ENCODE measurements around the gene HPGDS. TPM values are rescaled to one million over a fixed set of nuclear protein-coding genes. Genes with fewer than 3 reads are reported as not detected.

The HPGDS gene
- total RNA-seq, 1 experiment from 2014 or later = not detected

DNA sequence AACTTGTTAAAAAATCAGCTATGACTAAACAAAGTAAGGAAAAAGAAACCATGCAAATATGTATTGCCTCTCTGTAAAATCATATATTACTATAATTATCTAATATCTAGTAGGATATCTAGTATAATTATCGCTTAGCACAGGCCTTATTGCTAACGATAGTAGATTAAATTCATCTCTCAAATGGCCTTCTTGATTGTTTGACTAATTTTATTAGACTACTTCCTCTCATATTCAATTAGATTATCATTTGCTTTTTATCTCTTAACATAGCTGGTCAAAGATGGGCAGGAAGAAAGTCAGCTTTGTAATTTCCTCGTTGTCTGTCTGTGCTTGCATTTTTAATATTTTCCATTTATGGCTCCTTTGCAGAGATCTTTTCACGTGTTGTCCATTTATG is 21.9 kb upstream of the HPGDS start:
- Histone ChIP-seq H3K27me3 (no peaks in the 10 kb centered on the region), H3K36me3 (no peaks in the 10 kb centered on the region), H3K4me3 (no peak overlapping the region), H3K9me3 (no peaks in the 10 kb centered on the region; the same call in 1 of the 2 replicates)
- no peak for DNase-seq

DNA sequence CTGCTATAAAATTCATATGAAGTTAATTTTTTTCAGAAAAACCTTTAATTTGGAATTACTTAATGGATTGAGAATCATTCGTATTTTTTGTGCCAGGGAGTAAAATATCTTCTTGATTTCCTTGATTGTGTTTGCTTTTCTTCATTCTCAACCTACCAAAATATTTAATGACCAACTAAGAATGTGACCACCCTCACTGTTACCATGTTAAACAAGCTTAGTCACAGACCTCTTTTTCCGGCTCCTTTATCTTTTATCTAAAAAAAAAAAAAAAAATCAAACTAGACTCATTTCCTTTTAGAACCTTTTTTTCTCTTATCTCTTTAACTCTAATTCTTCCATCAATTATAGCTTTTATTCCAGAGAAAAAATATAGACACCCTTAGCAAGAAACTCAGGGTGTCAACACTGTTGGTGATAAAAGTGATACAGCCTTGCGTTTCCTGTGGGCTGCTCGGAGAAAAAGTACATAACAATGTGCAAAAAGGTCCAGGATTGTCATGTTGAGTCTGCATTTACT is 20.6 kb upstream of the HPGDS start:
- Histone ChIP-seq H3K36me3 (no peaks in the 10 kb centered on the region), H3K4me3 (no peak overlapping the region), H3K27me3 (no peaks in the 10 kb centered on the region), H3K9me3 (no peaks in the 10 kb centered on the region; the same call in 1 of the 2 replicates)
- no peak for DNase-seq

DNA sequence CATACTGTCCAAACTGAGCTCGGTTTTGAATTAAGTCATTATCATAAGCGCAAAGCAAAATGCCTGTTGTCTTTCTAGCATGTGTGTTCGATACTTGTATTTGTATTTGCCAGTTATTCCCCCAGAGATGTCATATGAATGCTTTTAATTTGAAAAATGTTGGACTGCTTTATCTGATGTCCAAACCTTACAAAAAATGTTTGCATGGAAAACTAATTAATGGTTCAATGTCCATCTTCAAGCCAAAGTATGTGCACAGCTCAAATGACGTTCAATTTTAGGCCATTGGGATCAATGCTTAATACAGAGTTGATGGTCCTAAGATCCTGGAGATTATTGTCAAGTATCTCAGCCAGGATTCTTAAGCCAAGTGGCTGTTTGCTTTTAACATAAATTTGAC is 17.2 kb upstream of the HPGDS start:
- no peak for DNase-seq
- H3K9me3 ChIP-seq = no peaks in the 10 kb centered on the region
- H3K36me3 ChIP-seq = no peaks in the 10 kb centered on the region
- H3K4me3 ChIP-seq = no peak overlapping the region
- no peaks in the 10 kb centered on the region for H3K27me3 ChIP-seq

DNA sequence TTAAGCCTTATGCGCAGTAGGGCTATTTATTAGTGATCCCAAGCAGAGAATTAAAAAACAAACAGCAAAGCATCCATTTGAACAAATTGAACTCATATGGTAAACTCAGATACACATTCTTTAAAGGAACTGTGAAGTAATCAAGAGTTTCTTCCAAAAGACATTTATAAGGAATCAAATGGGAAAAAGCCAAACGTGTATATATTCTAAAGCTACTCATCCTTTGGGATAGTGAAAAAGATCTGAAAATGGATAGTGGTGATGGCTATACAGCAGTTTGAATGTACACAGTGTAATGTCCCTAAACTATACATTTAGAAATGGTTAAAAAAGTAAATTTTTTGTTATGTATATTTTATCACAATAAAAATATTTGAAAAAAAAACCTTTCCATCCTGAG is 16.6 kb upstream of the HPGDS start:
- H3K27me3 ChIP-seq = no peaks in the 10 kb centered on the region
- DNase-seq = no peak
- no peak overlapping the region for H3K4me3 ChIP-seq

DNA sequence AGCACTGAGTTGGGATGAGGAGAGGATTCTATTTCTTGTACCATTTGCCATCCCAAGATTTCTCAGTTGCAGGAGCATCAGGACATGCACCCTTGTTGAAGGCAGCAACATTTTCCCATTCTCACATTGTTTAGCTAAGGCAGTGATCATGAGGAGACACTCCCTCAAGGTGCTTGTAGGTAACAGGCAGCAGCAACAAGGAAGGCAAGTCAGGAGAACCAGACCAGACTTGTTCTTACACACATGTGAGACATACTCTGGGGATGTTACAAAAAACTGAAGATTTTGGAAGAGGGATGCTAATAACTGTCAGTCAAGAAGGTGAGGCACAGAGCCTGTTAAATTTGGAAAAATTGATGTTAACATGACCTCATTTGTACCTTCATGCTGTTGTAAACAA is 15.5 kb upstream of the HPGDS start:
- Histone ChIP-seq H3K9me3 (no peaks in the 10 kb centered on the region), H3K27me3 (no peaks in the 10 kb centered on the region), H3K36me3 (no peaks in the 10 kb centered on the region), H3K4me3 (no peak overlapping the region)
- DNase-seq = no peak

More for the DNA sequence above, 16.6 kb upstream of the HPGDS start:
- Histone ChIP-seq H3K9me3 (no peaks in the 10 kb centered on the region), H3K36me3 (no peaks in the 10 kb centered on the region)

DNA sequence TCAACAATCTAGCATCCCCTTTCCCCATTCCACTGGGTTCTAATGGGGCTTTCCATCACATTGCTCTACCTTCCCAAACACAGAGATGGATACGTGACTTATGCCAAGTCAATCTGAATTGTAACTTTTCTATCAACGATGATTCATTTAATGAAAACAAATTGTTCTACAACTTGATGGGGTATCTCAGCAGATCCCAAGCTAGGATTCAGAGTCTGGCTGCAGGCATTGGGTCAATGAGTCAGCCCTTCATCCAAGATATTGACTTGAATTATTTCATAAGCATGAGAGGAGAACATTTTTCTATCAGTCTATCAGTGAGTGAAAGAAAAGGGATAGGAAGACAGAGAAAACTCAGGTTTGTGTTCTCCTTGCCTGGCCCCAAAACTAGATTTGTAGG is 15.0 kb upstream of the HPGDS start:
- no peaks in the 10 kb centered on the region for H3K27me3 ChIP-seq
- DNase-seq = no peak
- H3K4me3 ChIP-seq = no peak overlapping the region
- no peaks in the 10 kb centered on the region for H3K36me3 ChIP-seq
- no peaks in the 10 kb centered on the region for H3K9me3 ChIP-seq

DNA sequence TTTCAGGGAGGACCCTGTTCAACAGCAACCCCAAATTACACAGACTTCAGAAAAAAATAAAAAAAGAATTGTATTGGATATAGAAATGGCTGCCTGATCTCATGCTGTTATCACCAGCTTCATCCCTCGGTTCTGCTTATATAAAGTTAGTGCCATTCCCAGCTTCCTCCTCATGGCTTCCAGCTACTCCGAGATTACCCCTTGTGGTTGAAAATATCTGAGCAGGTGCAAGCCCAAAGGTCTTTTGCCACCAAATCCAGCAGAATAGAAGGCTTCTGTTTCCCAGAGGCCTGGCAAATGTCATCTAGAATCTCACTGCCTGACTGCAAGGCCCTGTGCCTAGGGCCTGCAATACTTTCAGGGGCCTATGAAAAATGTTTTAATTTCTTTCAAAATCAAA is 13.8 kb upstream of the HPGDS start:
- H3K36me3 ChIP-seq = no peaks in the 10 kb centered on the region
- H3K9me3 ChIP-seq = no peaks in the 10 kb centered on the region
- H3K27me3 ChIP-seq = no peaks in the 10 kb centered on the region; the same call in 1 of the 2 replicates
- H3K4me3 ChIP-seq = no peak overlapping the region
- DNase-seq = no peak

GRCh38 chr4:94354474-94354896 is 11.8 kb upstream of the HPGDS start:
- no peak overlapping the region for H3K4me3 ChIP-seq
- H3K36me3 ChIP-seq = no peaks in the 10 kb centered on the region
- no peaks in the 10 kb centered on the region; the same call in 1 of the 2 replicates for H3K27me3 ChIP-seq
- no peak for DNase-seq
- no peaks in the 10 kb centered on the region for H3K9me3 ChIP-seq

DNA sequence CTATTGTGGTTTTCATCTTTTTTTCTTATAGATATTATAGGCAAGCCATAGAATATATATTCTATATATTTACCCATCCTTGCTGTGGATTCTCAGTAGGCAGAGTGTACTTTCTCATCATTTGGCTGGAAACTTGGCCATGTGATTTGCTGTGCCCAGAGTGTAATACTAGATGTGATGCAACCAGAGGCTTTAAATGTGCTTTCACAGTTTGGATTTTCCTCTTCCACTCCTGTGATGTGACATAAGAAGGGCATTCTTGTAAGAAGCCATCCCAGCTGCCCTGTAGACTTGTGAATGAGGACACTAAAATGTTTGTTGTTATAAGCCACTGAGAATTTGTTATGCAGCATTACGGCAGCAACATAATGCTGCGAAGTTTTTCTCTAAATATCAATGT is 10.4 kb upstream of the HPGDS start:
- Histone ChIP-seq H3K4me3 (no peak overlapping the region), H3K9me3 (no peaks in the 10 kb centered on the region), H3K27me3 (no peaks in the 10 kb centered on the region; the same call in 1 of the 2 replicates), H3K36me3 (no peaks in the 10 kb centered on the region)
- DNase-seq = no peak

DNA sequence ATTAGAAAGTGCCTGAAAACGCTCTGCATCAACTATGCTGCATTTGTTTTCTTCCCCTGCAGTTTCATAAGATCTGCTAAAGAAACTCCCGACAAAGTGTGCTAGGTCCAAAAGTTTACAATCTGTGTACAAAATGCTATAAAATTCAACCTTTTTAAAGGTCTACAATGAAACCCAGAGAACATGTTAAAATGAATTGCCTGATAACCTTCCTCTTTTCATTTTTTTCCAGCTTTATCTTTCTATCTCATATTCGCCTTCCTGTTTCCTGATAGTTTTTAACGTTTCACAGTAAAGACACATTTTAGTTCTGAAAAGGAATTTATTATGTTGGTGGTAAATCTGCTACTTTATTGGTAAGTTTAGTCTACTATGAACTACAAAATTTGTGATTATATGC is 9.5 kb upstream of the HPGDS start:
- no peak for DNase-seq
- Histone ChIP-seq H3K9me3 (no peaks in the 10 kb centered on the region), H3K27me3 (no peaks in the 10 kb centered on the region; the same call in 1 of the 2 replicates), H3K4me3 (no peak overlapping the region), H3K36me3 (no peaks in the 10 kb centered on the region)

GRCh38 chr4:94351319-94351718 is 8.7 kb upstream of the HPGDS start:
- no peaks in the 10 kb centered on the region for H3K9me3 ChIP-seq
- no peak overlapping the region for H3K4me3 ChIP-seq
- H3K27me3 ChIP-seq = no peaks in the 10 kb centered on the region; the same call in 1 of the 2 replicates
- no peaks in the 10 kb centered on the region for H3K36me3 ChIP-seq
- no peak for DNase-seq

DNA sequence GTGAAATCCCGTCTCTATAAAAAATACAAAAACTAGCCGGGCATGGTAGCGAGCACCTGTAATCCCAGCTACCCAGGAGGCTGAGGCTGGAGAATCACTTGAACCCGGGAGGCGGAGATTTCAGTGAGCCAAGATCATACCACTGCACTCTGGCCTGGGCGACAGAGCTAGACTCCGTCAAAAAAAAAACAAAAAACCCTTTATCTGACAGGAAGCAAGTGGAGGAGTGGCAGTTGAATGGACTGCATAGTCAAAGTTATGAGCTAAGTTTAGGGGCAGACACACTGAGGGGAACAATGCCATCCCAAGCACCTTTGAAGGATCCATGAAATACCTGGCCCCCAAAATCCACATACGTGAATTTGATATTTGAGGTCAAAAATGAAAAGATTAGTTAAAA is 7.5 kb upstream of the HPGDS start:
- no peak overlapping the region for H3K4me3 ChIP-seq
- H3K36me3 ChIP-seq = no peaks in the 10 kb centered on the region
- no peaks in the 10 kb centered on the region for H3K9me3 ChIP-seq
- no peak for DNase-seq
- no peaks in the 10 kb centered on the region; the same call in 1 of the 2 replicates for H3K27me3 ChIP-seq

DNA sequence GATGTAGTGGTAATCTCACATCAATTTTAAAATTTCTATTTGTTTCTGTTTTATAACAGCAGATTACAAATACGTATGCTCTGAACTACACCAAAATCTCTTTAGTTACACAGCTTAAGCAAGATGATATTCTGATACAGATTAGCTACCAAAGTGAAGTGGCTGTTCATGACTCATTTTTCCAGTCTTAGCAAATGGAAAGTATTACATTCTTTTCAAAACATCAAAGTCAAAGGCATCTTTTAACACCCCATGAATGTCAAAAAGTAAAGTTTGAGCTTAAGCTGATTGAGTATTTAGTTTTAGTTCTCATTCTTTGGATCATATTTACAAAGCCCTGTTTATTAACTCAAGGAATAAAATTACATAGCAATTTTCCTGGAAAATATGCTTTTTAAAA is 6.6 kb upstream of the HPGDS start:
- no peaks in the 10 kb centered on the region for H3K36me3 ChIP-seq
- no peak overlapping the region for H3K4me3 ChIP-seq
- H3K9me3 ChIP-seq = no peaks in the 10 kb centered on the region
- no peaks in the 10 kb centered on the region; the same call in 1 of the 2 replicates for H3K27me3 ChIP-seq
- DNase-seq = no peak

- H3K27me3 ChIP-seq = no peaks in the 10 kb centered on the region; the same call in 1 of the 2 replicates
- H3K4me3 ChIP-seq = no peak overlapping the region
- no peaks in the 10 kb centered on the region for H3K9me3 ChIP-seq
- H3K36me3 ChIP-seq = no peaks in the 10 kb centered on the region
- DNase-seq = no peak
These were observed 6.0 kb upstream of the HPGDS start for GRCh38 chr4:94348666-94349065.

DNA sequence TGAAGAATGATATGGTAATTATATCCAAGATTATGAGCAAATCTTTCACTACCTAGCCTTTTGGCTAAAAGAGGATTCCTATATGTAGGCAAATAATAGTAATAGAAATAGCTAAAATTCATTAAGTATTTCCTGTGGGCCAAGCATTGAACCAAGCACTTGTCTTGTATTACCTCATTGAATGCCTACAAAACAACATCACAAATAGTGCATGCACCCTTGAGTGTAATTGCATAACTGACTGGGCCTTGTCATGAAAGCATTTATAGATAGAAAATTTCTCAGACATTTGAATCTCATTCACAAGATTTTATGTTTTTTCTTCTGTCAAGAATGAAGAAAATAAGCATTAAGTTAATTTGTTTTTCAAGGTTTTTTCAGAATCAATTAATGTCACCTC is 3.9 kb upstream of the HPGDS start:
- no peak overlapping the region for H3K4me3 ChIP-seq
- DNase-seq = no peak
- no peaks in the 10 kb centered on the region for H3K27me3 ChIP-seq
- H3K36me3 ChIP-seq = no peaks in the 10 kb centered on the region
- no peaks in the 10 kb centered on the region for H3K9me3 ChIP-seq

GRCh38 chr4:94345969-94346368 is 3.3 kb upstream of the HPGDS start:
- Histone ChIP-seq H3K27me3 (no peaks in the 10 kb centered on the region), H3K4me3 (no peak overlapping the region), H3K36me3 (no peaks in the 10 kb centered on the region), H3K9me3 (no peaks in the 10 kb centered on the region)
- DNase-seq = no peak

DNA sequence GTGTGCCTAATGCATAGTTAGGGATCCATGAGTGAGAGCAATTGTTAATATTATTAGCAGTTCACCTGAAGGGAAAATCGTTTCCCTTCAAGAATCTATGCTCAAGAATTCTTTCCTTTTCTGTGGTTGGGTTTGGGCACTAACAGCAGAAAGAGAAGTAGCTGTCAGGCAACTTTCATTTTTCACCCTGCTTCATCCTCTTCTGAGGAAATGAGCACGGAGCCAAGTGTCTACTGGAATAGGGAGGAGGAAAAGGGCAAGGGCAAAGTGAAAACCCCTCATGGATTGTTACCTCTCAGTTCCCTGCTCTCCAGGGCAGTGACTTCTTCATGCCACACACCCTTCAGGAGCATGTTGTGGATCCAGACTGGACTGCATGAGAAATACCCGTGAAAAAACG is 2.6 kb upstream of the HPGDS start:
- Histone ChIP-seq H3K36me3 (no peaks in the 10 kb centered on the region), H3K9me3 (no peaks in the 10 kb centered on the region), H3K4me3 (no peak overlapping the region), H3K27me3 (no peaks in the 10 kb centered on the region)
- no peak for DNase-seq

- no peak for DNase-seq
- H3K9me3 ChIP-seq = no peaks in the 10 kb centered on the region
- H3K4me3 ChIP-seq = no peak overlapping the region
- H3K27me3 ChIP-seq = no peaks in the 10 kb centered on the region
- no peaks in the 10 kb centered on the region for H3K36me3 ChIP-seq
These were observed 1.8 kb upstream of the HPGDS start for GRCh38 chr4:94344457-94344856.

All from MG63 (cell line).